HG03139 (cell line): ENCODE results near the gene SFT2D3.

Source experiments
- ATAC-seq: cut with Tn5 transposase; IDR thresholded peaks from one replicate; pipeline ENCODE4 v1.9.1; 2021; ENCODE audit not compliant: unreplicated experiment

SFT2D3 gene

DNA sequence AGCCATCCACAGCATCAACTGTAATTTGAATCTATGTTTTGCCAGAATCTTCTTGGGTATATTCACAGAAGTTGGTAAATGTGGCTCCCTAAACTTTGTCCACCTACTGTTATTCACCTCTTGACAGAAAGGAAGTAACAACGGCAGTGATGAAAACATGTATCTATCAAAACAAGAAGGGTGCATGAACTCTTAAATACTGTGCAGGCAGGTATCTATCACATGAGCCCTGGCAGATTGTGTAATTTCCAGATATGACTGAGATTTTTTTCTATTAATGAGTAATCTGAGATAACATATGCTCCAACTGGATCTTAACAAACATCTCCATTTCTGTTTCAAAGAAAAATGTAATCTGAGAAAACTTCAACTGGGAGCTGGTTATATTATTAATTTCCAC, 36.6 kb downstream of the SFT2D3 start:
- ATAC-seq = no peak

DNA sequence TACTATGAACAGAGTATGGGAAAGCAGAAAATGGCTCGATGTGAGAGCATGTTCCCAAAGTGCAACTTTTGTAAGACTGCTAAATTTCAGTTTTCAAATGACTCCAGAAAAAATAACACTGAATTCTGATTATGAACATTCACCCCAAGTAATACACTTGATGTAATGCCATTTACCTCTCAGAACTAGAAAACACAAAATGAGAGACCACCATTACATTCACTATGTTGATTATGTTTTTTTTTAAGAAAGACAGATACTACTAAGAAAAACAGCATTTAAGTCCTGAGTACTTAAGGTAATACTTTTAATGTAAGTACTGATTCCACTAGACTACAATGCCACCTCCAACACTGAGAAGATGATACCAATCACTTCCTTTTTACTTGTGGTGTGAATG, 38.5 kb downstream of the SFT2D3 start:
- ATAC-seq = no peak

DNA sequence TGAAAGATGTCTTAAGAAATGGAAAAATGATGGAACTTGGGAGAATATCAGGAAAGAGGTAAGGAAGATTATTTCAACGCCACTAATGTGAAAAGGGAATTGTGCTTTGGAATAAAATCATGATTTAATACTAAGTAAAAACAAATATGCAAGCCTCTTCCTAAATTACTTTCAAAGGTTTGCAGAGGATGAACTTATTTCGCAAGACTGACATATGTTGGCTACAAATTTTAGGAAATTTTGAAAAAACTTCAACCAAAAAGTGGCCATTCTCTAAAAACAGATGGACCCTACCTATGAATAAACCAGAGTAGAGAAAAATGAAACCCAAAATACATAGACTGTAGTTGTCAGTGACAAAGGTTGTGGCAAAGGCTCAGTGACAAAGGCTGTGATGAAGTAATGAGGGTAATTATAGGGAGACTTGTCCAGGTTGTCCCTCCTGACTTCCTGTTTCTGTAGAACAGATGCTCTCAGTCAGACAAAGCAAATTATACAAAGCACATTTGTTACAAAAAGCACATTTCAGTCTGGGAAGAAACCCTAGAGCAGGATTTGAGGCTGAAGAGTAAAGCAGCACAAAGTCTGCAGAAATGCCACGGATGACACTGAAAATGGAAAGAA, 39.5 kb downstream of the SFT2D3 start:
- no peak for ATAC-seq

DNA sequence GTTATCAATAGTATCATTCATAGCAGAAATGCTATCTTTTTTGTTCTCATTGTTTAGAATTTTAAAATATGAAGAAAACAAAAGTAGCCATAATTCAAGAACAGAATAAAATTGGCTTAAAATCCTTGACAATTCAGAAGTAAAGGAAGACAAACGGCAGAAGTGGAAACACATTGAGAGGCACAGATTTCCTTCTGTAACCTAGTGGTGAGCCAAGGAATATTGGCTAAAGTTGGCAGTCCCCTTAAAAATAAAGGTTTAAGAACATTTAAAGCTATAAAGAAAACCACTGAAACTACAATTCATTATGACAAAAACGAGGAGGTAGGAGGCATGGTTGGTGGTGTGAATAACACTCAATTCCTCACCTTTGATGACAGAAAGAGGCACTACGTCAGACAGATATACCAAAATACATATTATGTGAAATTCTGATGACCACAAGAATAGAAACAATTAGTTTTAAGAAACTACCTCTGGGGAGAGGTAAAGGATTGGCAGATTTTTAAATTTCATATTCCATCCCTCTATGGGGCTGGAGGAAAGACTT, 42.3 kb downstream of the SFT2D3 start:
- ATAC-seq = no peak

DNA sequence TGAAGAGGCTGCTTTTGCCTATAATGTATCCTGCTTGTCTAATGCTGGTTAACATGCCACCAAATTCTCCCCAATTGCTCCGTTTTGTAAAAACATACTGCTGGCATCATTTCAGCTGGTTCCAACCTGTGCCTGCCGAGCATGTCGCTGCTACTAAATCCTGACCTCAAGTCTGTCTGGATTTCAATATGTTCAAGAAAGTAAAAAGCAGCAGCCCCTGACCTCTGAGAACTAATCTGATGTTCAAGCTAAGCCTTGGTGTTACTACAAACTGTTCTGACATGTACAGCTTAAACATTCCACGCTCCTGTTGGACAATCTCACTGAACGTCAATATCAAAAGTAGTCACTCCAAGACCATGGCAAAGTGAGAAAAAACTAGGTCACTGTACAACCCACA, 46.3 kb downstream of the SFT2D3 start:
- ATAC-seq = no peak

DNA sequence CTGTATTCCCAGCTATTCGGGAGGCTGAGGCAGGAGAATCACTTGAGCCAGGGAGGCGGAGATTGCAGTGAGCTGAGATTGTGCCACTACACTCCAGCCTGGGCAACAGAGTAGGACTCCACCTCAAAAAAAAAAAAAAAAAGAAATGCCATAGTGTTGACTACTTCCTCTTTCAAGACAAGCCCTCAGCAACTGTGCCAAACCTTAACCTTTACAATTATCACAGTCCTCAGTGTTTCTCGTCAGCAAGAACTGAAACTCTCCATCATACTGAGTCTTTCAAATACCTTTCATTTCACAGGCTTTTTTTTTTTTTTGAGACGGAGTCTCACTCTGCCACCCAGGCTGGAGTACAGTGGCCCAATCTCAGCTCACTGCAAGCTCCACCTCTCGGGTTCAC, 48.2 kb downstream of the SFT2D3 start:
- peak; percentile 89 for ATAC-seq

DNA sequence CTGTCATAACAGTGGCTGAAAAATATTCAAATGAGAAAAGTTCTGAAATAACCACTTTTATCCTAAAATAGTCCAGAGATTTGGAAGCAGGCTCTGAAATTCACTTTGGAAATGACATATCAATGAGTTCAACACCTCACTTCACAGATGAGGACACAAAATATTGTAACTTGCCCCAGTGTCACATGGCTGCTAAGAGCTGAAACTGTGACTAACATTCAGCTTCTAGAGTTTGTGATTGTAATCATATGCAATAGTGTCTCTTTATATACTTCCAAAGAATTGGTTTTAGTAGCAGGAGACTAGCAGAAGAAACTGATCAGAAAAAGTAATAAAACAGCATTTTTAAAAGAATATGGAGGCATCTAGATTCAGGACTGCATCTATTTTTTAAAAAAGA, 52.1 kb downstream of the SFT2D3 start:
- no peak for ATAC-seq

DNA sequence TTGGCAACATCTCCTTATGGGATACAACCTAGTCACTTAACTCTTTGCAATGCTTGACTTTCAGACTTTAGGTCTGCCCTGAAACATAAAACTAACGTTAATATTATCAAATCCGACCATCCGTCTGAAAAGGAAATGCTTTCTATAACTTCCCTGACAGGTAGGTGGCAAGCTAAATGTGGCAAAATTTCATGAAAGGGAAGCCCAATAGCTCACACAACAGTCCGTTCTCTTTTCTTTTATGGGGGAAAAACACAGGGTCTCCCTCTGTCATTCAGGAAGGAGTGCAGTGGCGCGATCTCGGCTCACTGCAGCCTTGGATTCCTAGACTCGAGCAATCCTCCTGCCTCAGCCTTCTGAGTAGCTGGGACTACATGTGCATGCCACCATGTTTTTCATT, 52.9 kb downstream of the SFT2D3 start:
- no peak for ATAC-seq
